ENCODE results near the gene PCDHA2. TPM values are rescaled to one million over a fixed set of nuclear protein-coding genes. Genes with fewer than 3 reads are reported as not detected.
A peak's percentile ranks its signal among the peaks of the same experiment; 100 is the strongest.
"Not testable (repeated sequence)": the region's sequence is repeated elsewhere in the genome, so short reads cannot be mapped to it uniquely, and the experiment has no call there.

PCDHA2 gene
- total RNA-seq, 1 donor from 2014 or later: 0.77 TPM

DNA sequence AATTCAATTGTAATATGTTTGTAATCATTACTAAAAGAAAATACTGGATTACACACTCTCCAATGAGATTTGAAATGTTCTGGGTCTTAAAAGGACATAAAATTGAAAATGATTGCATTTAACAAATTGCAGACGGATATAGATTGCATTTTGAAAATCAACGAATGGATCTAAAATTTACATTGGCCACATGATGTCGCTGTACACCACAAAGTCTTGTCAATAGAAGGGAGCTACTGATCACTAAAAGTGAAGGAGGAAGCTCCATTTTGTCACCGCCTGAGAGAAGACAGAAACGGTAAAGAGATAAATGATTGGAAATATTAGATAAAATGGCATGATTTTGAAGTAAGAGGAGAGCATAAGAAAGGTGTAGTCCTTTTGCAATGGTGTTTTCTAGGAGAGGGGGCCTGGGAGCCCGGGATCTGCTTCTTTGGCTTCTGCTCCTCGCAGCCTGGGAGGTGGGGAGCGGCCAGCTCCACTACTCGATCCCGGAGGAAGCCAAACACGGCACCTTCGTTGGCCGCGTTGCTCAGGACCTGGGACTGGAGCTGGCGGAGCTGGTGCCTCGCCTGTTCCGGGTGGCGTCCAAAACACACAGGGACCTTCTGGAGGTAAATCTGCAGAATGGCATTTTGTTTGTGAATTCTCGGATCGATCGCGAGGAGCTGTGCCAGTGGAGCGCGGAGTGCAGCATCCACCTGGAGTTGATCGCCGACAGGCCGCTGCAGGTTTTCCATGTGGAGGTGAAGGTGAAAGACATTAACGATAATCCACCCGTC, 8.6 kb upstream of the PCDHA2 start, which contains the start of gene PCDHA1:
TSS of gene PCDHA1 (plus strand) at position 236 of the 782 bp plus-strand sequence.
- Mint-ChIP-seq H3K9me3 (ENCODE audit: low read depth) (peaks cover 51% of the 10 kb centered on the region), H3K27ac (ENCODE audit: unreplicated experiment) (no peak within 1 kb of the TSS)

DNA sequence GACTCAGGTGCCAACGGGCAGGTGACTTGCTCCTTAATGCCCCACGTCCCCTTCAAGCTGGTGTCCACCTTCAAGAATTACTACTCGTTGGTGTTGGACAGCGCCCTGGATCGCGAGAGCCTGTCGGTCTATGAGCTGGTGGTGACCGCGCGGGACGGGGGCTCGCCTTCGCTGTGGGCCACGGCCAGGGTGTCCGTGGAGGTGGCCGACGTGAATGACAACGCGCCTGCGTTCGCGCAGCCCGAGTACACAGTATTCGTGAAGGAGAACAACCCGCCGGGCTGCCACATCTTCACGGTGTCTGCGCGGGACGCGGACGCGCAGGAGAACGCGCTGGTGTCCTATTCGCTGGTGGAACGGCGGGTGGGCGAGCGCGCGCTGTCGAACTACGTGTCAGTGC, 7.2 kb upstream of the PCDHA2 start:
- H3K36me3 Mint-ChIP-seq (ENCODE audit: low read depth); H3K27ac Mint-ChIP-seq (ENCODE audit: unreplicated experiment); H3K4me3 Mint-ChIP-seq (ENCODE audit: unreplicated experiment); H3K4me1 Mint-ChIP-seq (ENCODE audit: low read depth); H3K27me3 Mint-ChIP-seq (ENCODE audit: low read depth): not testable (repeated sequence)
- peaks cover 53% of the 10 kb centered on the region for H3K9me3 Mint-ChIP-seq (ENCODE audit: low read depth)
- DNase-seq (ENCODE audit: low spot score): peak; percentile 90

More for the DNA sequence above, 8.6 kb upstream of the PCDHA2 start, which contains the start of gene PCDHA1:
- Mint-ChIP-seq H3K27me3 (ENCODE audit: low read depth) (no peaks in the 10 kb centered on the region), H3K4me1 (ENCODE audit: low read depth) (no peaks in the 10 kb centered on the region), H3K4me3 (ENCODE audit: unreplicated experiment) (no peak within 1 kb of the TSS), H3K36me3 (ENCODE audit: low read depth) (peaks cover 7% of the 10 kb centered on the region)
- TF ChIP-seq, protein P1, sequence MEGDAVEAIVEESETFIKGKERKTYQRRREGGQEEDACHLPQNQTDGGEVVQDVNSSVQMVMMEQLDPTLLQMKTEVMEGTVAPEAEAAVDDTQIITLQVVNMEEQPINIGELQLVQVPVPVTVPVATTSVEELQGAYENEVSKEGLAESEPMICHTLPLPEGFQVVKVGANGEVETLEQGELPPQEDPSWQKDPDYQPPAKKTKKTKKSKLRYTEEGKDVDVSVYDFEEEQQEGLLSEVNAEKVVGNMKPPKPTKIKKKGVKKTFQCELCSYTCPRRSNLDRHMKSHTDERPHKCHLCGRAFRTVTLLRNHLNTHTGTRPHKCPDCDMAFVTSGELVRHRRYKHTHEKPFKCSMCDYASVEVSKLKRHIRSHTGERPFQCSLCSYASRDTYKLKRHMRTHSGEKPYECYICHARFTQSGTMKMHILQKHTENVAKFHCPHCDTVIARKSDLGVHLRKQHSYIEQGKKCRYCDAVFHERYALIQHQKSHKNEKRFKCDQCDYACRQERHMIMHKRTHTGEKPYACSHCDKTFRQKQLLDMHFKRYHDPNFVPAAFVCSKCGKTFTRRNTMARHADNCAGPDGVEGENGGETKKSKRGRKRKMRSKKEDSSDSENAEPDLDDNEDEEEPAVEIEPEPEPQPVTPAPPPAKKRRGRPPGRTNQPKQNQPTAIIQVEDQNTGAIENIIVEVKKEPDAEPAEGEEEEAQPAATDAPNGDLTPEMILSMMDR (IDR thresholded peaks at IDR 0.05): no peak
- peak; percentile 64 for DNase-seq (ENCODE audit: low spot score)

DNA sequence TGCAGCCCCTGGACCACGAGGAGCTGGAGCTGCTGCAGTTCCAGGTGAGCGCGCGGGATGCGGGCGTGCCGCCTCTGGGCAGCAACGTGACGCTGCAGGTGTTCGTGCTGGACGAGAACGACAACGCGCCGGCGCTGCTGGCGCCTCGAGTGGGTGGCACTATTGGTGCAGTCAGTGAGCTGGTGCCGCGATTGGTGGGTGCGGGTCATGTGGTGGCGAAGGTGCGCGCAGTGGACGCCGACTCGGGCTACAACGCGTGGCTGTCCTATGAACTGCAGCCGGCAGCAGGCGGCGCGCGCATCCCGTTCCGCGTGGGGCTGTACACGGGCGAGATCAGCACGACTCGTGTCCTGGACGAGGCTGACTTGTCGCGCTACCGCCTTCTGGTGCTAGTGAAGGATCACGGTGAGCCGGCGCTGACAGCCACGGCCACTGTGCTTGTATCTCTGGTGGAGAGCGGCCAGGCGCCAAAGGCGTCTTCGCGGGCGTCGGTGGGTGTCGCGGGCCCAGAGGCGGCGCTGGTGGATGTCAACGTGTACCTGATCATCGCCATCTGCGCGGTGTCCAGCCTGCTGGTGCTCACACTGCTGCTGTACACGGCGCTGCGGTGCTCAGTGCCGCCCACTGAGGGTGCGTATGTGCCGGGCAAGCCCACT, 6.7 kb upstream of the PCDHA2 start:
- peaks cover 50% of the 10 kb centered on the region for H3K9me3 Mint-ChIP-seq (ENCODE audit: low read depth)
- not testable (repeated sequence) for H3K36me3 Mint-ChIP-seq (ENCODE audit: low read depth); H3K27me3 Mint-ChIP-seq (ENCODE audit: low read depth); H3K27ac Mint-ChIP-seq (ENCODE audit: unreplicated experiment); H3K4me3 Mint-ChIP-seq (ENCODE audit: unreplicated experiment); H3K4me1 Mint-ChIP-seq (ENCODE audit: low read depth)
- peak; percentile 92 for DNase-seq (ENCODE audit: low spot score)

DNA sequence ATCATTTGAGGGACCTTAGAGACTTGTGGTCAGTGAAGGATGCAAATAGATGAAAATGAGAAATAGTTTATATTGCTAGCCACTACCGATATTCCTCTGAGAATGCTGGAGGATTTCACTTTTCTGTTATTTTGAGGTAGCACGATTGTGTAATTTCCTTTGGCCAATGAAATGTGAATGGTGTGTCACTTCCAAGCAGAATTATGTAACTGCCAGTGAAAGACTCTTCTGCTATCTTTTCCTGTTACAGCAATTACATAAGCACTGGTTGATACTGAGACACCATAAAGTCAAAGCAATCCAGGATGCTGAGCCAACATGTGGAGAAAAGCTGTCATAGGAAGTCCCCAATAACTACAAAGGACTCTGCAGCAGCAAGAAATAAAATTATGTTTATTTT, 3.6 kb upstream of the PCDHA2 start:
- TF ChIP-seq, protein P1 (IDR thresholded peaks at IDR 0.05): no peak

DNA sequence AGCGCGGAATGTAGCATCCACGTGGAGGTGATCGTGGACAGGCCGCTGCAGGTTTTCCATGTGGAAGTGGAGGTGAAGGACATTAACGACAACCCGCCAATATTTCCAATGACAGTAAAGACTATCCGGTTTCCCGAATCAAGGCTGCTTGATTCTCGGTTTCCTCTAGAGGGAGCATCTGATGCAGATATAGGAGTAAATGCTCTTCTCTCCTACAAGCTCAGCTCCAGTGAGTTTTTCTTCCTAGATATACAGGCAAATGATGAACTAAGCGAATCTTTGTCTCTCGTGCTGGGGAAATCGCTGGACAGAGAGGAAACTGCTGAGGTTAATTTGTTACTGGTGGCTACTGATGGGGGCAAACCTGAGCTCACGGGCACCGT, 598 bp downstream of the PCDHA2 start:
- Mint-ChIP-seq H3K27me3 (ENCODE audit: low read depth) (no peaks in the 10 kb centered on the region), H3K9me3 (ENCODE audit: low read depth) (peaks cover 53% of the 10 kb centered on the region), H3K4me3 (ENCODE audit: unreplicated experiment) (peak overlapping the region; percentile 65), H3K4me1 (ENCODE audit: low read depth) (no peaks in the 10 kb centered on the region), H3K27ac (ENCODE audit: unreplicated experiment) (no peak overlapping the region), H3K36me3 (ENCODE audit: low read depth) (peaks cover 9% of the 10 kb centered on the region)
- no peak for DNase-seq (ENCODE audit: low spot score)
- TF ChIP-seq, protein P1 (IDR thresholded peaks at IDR 0.05): peak; percentile 10

More for the DNA sequence above, 3.6 kb upstream of the PCDHA2 start:
- peaks cover 12% of the 10 kb centered on the region for H3K36me3 Mint-ChIP-seq (ENCODE audit: low read depth)
- no peak overlapping the region for H3K4me3 Mint-ChIP-seq (ENCODE audit: unreplicated experiment)
- no peaks in the 10 kb centered on the region for H3K27me3 Mint-ChIP-seq (ENCODE audit: low read depth)
- DNase-seq (ENCODE audit: low spot score): no peak
- H3K4me1 Mint-ChIP-seq (ENCODE audit: low read depth): no peaks in the 10 kb centered on the region
- no peak overlapping the region for H3K27ac Mint-ChIP-seq (ENCODE audit: unreplicated experiment)
- peaks cover 55% of the 10 kb centered on the region for H3K9me3 Mint-ChIP-seq (ENCODE audit: low read depth)

DNA sequence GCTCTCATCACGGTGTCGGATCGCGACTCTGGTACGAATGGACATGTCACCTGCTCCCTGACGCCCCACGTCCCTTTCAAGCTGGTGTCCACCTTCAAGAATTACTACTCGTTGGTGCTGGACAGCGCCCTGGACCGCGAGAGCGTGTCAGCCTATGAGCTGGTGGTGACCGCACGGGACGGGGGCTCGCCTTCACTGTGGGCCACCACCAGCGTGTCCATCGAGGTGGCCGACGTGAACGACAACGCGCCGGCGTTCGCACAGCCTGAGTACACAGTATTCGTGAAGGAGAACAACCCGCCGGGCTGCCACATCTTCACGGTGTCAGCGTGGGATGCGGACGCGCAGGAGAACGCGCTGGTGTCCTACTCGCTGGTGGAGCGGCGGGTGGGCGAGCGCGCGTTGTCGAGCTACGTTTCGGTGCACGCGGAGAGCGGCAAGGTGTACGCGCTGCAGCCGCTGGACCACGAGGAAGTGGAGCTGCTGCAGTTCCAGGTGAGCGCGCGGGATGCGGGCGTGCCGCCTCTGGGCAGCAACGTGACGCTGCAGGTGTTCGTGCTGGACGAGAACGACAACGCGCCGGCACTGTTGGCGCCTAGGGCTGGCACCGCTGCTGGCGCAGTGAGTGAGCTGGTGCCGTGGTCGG, 1.5 kb downstream of the PCDHA2 start:
- not testable (repeated sequence) for H3K36me3 Mint-ChIP-seq (ENCODE audit: low read depth); H3K4me3 Mint-ChIP-seq (ENCODE audit: unreplicated experiment); H3K27ac Mint-ChIP-seq (ENCODE audit: unreplicated experiment); H3K4me1 Mint-ChIP-seq (ENCODE audit: low read depth); H3K27me3 Mint-ChIP-seq (ENCODE audit: low read depth)
- peaks cover 50% of the 10 kb centered on the region for H3K9me3 Mint-ChIP-seq (ENCODE audit: low read depth)
- DNase-seq (ENCODE audit: low spot score): peak; percentile 89
